Endothelial cell of umbilical vein (primary cell): ENCODE data around the gene AP1M1.

ENCODE experiments used
- CTCF ChIP-seq, 2 donors: IDR thresholded peaks; 1 replicate in 1 of 2; 2 replicates in 1 of 2; pipeline ENCODE4 v1.5.1; 2011; ENCODE audit warnings: low read length in 2 of 2, mild to moderate bottlenecking in 2 of 2, moderate library complexity in 2 of 2, control low read depth in 1 of 2, inconsistent platforms in 1 of 2, low read depth in 1 of 2; ENCODE audit not compliant: insufficient read depth in 1 of 2; ENCODE audit errors: extremely low read depth in 1 of 2
- EZH2 ChIP-seq: IDR thresholded peaks from 2 replicates; pipeline ENCODE4 v1.6.1; 2012; ENCODE audit warnings: borderline replicate concordance, low read depth, mild to moderate bottlenecking, moderate library complexity, low read length, inconsistent platforms; ENCODE audit not compliant: severe bottlenecking
- GATA2 ChIP-seq: IDR thresholded peaks from 2 replicates; pipeline ENCODE4 v1.7.0; 2011; ENCODE audit warnings: low read depth, mild to moderate bottlenecking, moderate library complexity, mixed read lengths, low read length; ENCODE audit not compliant: insufficient read length, insufficient read depth
- POLR2A ChIP-seq: IDR thresholded peaks from 2 replicates; pipeline ENCODE4 v1.6.1; 2012; ENCODE audit warnings: low read depth, mild to moderate bottlenecking, control low read depth, low read length
- POLR2AphosphoS5 ChIP-seq: IDR thresholded peaks from 2 replicates; pipeline ENCODE4 v1.6.1; 2012; ENCODE audit warnings: low read depth, mild to moderate bottlenecking, control low read depth, low read length, moderate library complexity; ENCODE audit not compliant: insufficient read depth
- TF ChIP-seq, protein P1 (sequence below): IDR thresholded peaks from 2 replicates; pipeline ENCODE4 v1.6.1; 2011; ENCODE audit not compliant: insufficient read depth, insufficient read length

GRCh38 chr19:16208847-16209665 is 11.3 kb downstream of the AP1M1 start:
- TF ChIP-seq POLR2A (no peak), CTCF (IDR thresholded peaks at IDR 0.05; ENCODE audit: extremely low read depth in 1 of 2, insufficient read depth in 1 of 2, low read depth in 1 of 2, low read length in 2 of 2) (no peak), EZH2 (no peak), POLR2AphosphoS5 (no peak), GATA2 (no peak)
- TF ChIP-seq, protein P1, sequence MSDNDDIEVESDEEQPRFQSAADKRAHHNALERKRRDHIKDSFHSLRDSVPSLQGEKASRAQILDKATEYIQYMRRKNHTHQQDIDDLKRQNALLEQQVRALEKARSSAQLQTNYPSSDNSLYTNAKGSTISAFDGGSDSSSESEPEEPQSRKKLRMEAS = no peak
